Measurements from ENCODE around the gene CACNA1S. TPM values are rescaled to one million over a fixed set of nuclear protein-coding genes. Genes with fewer than 3 reads are reported as not detected.

CACNA1S gene
- total and polyA plus RNA-seq, 2 of the 8 experiments (the other 6 are each of a cell fraction or from before 2014, with no cell fraction given): 0.06 TPM; not detected in 1

DNA sequence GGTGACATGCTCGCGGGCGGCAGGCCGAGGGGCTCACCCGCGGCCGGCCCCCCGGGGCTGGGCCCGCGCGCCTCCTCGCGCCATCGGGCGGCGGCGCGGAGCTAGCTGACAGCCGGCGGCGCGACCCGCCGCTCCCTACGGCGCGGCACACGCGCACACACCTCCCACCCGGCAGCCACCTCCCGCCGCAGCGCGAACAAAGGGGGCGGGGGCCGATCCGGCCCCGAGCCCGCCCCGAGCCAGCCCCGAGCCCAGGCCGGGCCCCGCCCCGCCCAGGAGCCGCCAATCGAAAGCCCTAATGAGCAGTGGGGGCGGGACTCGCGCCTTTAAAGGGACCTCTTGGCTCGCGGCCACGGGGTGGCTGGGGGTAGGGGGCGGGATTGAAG, 88.7 kb downstream of the CACNA1S start, which contains the start of gene KIF21B (continued):
- TF ChIP-seq GTF2F1 (IDR thresholded peaks at IDR 0.05; ENCODE audit: borderline replicate concordance, low read depth, low read length) (no peak), GABPA (IDR thresholded peaks at IDR 0.05; ENCODE audit: borderline replicate concordance, insufficient read depth, low read length) (no peak), KDM4A (IDR thresholded peaks at IDR 0.05; ENCODE audit: low read depth, low read length, severe bottlenecking) (no peak), BRCA1 (IDR thresholded peaks at IDR 0.05; ENCODE audit: low read depth, low read length) (no peak), HDAC2 (IDR thresholded peaks at IDR 0.05; ENCODE audit: borderline replicate concordance in 1 of 2, low read depth in 2 of 2, low read length in 2 of 2) (no peak), RAD21 (IDR thresholded peaks at IDR 0.05 in 1 of 2, conservative IDR thresholded peaks at IDR 0.05 in 1 of 2; ENCODE audit: low read depth in 2 of 2, low read length in 2 of 2) (no peak), TAF1 (IDR thresholded peaks at IDR 0.05; ENCODE audit: low read depth, low read length) (no peak)
- TF ChIP-seq, protein P1, sequence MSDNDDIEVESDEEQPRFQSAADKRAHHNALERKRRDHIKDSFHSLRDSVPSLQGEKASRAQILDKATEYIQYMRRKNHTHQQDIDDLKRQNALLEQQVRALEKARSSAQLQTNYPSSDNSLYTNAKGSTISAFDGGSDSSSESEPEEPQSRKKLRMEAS (IDR thresholded peaks at IDR 0.05): peak; percentile 51; the same call in 1 of the 2 replicates

Data from H1 (cell line).